ENCODE results near the gene OTUD1. TPM values are rescaled to one million over a fixed set of nuclear protein-coding genes. Genes with fewer than 3 reads are reported as not detected.

OTUD1 gene
- polyA plus RNA-seq, 1 experiment = 1.1 TPM

GRCh38 chr10:23419655-23420329 is 19.1 kb upstream of the OTUD1 start:
- no peak for DNase-seq (ENCODE audit: low read depth)
- TF ChIP-seq CTCF (IDR thresholded peaks at IDR 0.05; ENCODE audit: insufficient read depth, low read depth, low read length) = no peak
- CTCF ChIA-PET = interaction anchor here (0.7 to 1.7 kb wide), 3 partner anchors 9 to 503 kb away, joined by 3 read pairs; no protein-coding TSS in a partner anchor

GRCh38 chr10:23421397-23421796 is 17.5 kb upstream of the OTUD1 start:
- CTCF ChIA-PET = interaction anchor here (1.6 kb wide), 1 partner anchor 15 kb away, joined by 3 read pairs; no protein-coding TSS in a partner anchor

More at GRCh38 chr10:23419655-23420329, 19.1 kb upstream of the OTUD1 start:
- POLR2A ChIA-PET = no interaction called here
- H3K27me3 ChIP-seq (ENCODE audit: control insufficient read depth, insufficient read depth, low read length) = no peaks in the 10 kb centered on the region
- no peak overlapping the region for H3K4me3 ChIP-seq (ENCODE audit: low read depth, low read length)
- no peaks in the 10 kb centered on the region for H3K36me3 ChIP-seq (ENCODE audit: control insufficient read depth, insufficient read depth, low read length)

GRCh38 chr10:23422003-23422411 is 16.9 kb upstream of the OTUD1 start:
- POLR2A ChIA-PET = no interaction called here
- no peak for TF ChIP-seq CTCF (IDR thresholded peaks at IDR 0.05; ENCODE audit: insufficient read depth, low read depth, low read length)
- CTCF ChIA-PET = no interaction called here

More at GRCh38 chr10:23421397-23421796, 17.5 kb upstream of the OTUD1 start:
- H3K27me3 ChIP-seq (ENCODE audit: control insufficient read depth, insufficient read depth, low read length) = no peaks in the 10 kb centered on the region
- POLR2A ChIA-PET = no interaction called here
- no peak overlapping the region for H3K4me3 ChIP-seq (ENCODE audit: low read depth, low read length)
- no peaks in the 10 kb centered on the region for H3K36me3 ChIP-seq (ENCODE audit: control insufficient read depth, insufficient read depth, low read length)
- no peak for DNase-seq (ENCODE audit: low read depth)
- TF ChIP-seq CTCF (IDR thresholded peaks at IDR 0.05; ENCODE audit: insufficient read depth, low read depth, low read length) = no peak

GRCh38 chr10:23432166-23432565 is 6.7 kb upstream of the OTUD1 start:
- H3K4me3 ChIP-seq (ENCODE audit: low read depth, low read length) = no peak overlapping the region
- H3K36me3 ChIP-seq (ENCODE audit: control insufficient read depth, insufficient read depth, low read length) = no peaks in the 10 kb centered on the region
- CTCF ChIA-PET = no interaction called here
- POLR2A ChIA-PET = interaction anchor here (0.9 kb wide), 1 partner anchor 64 kb away, joined by 4 read pairs; no protein-coding TSS in a partner anchor
- DNase-seq (ENCODE audit: low read depth) = no peak
- 0 out of 2 replicates have a peak, but pooled peaks cover 2% of the 10 kb centered on the region for H3K27me3 ChIP-seq (ENCODE audit: control insufficient read depth, insufficient read depth, low read length)
- no peak for TF ChIP-seq CTCF (IDR thresholded peaks at IDR 0.05; ENCODE audit: insufficient read depth, low read depth, low read length)

More at GRCh38 chr10:23422003-23422411, 16.9 kb upstream of the OTUD1 start:
- H3K4me3 ChIP-seq (ENCODE audit: low read depth, low read length) = no peak overlapping the region
- no peaks in the 10 kb centered on the region for H3K27me3 ChIP-seq (ENCODE audit: control insufficient read depth, insufficient read depth, low read length)
- no peak for DNase-seq (ENCODE audit: low read depth)
- no peaks in the 10 kb centered on the region for H3K36me3 ChIP-seq (ENCODE audit: control insufficient read depth, insufficient read depth, low read length)

- 0 out of 2 replicates have a peak, but pooled peaks cover 2% of the 10 kb centered on the region for H3K27me3 ChIP-seq (ENCODE audit: control insufficient read depth, insufficient read depth, low read length)
- ChIA-PET POLR2A (interaction anchor here (0.9 kb wide), 1 partner anchor 65 kb away, joined by 4 read pairs; no protein-coding TSS in a partner anchor), CTCF (no interaction called here)
- no peak overlapping the region for H3K4me3 ChIP-seq (ENCODE audit: low read depth, low read length)
- no peak for DNase-seq (ENCODE audit: low read depth)
- no peaks in the 10 kb centered on the region for H3K36me3 ChIP-seq (ENCODE audit: control insufficient read depth, insufficient read depth, low read length)
- no peak for TF ChIP-seq CTCF (IDR thresholded peaks at IDR 0.05; ENCODE audit: insufficient read depth, low read depth, low read length)
Observed at GRCh38 chr10:23432639-23433038, 6.2 kb upstream of the OTUD1 start.

Measured in BJ (cell line).